Prostate gland (tissue), 2 donors: ENCODE measurements around the gene CARD19. TPM values are rescaled to one million over a fixed set of nuclear protein-coding genes. Genes with fewer than 3 reads are reported as not detected.

ENCODE experiments used
- DNase-seq: peaks from one replicate; pipeline ENCODE4 v3.0.0-alpha.2; 2019; ENCODE audit warnings: low spot score
- H3K27ac ChIP-seq, 2 donors: fragments of 200-600 bp; sonication (generic); 2 replicates each; pipeline ENCODE4 v1.5.1; 2017 to 2019
- H3K27me3 ChIP-seq: fragments of 200-600 bp; sonication (generic); replicated peaks from 2 replicates; pipeline ENCODE4 v1.5.1; 2019; ENCODE audit not compliant: insufficient read depth
- H3K36me3 ChIP-seq, 2 donors: fragments of 200-600 bp; sonication (generic); 1 replicate in 1 of 2; 2 replicates in 1 of 2; pipeline versions ENCODE4 v1.5.1 to v1.8.1; 2017 to 2019
- H3K4me1 ChIP-seq: fragments of 200-600 bp; sonication (generic); replicated peaks from 2 replicates; pipeline ENCODE4 v1.5.1; 2019
- H3K4me3 ChIP-seq, 2 donors: fragments of 200-600 bp; sonication (generic); 2 replicates each; pipeline ENCODE4 v1.5.1; 2017 to 2019
- H3K9me3 ChIP-seq: fragments of 200-600 bp; sonication (generic); 2 replicates; pipeline ENCODE4 v1.5.1; 2017
- POLR2A ChIP-seq: fragments of 450-650 bp; IDR thresholded peaks from one replicate; pipeline ENCODE4 v1.6.1; 2016; ENCODE audit warnings: antibody characterized with exemption, mild to moderate bottlenecking
- POLR2AphosphoS5 ChIP-seq: sonication (generic); formaldehyde crosslinking; IDR thresholded peaks from one replicate; pipeline ENCODE4 v1.6.1; 2017; ENCODE audit warnings: antibody characterized with exemption
- WGBS: methylation state at CpG from one replicate; pipeline ENCODE4 v1.1.5; 2018; 5-methylcytosine and 5-hydroxymethylcytosine counted together
- intact Hi-C: fragments of 100-400 bp; cut with DNase I; formaldehyde crosslinking; loops from one replicate; pipeline ENCODE4 v1.14.2; 2022
- total RNA-seq, 2 donors: library from RNA; depleted of rRNA; stranded (reverse); fragments of >200 nt; gene quantifications; one replicate each; pipeline ENCODE4 v1.1.0, GENCODE V29; 2016
- TF ChIP-seq, protein P1 (sequence below), 4 experiments: fragments of 200-600 bp in 2 of 4; fragments of 450-650 bp in 2 of 4; sonication (generic) in 2 of 4; IDR thresholded peaks; 1 replicate in 3 of 4; 2 replicates in 1 of 4; pipeline ENCODE4 v1.5.1; 2016 to 2019; ENCODE audit warnings: antibody characterized with exemption in 4 of 4, mild to moderate bottlenecking in 2 of 4, moderate library complexity in 2 of 4

CARD19 gene
- total RNA-seq, 2 donors from 2014 or later: 41.9 to 111 TPM

DNA sequence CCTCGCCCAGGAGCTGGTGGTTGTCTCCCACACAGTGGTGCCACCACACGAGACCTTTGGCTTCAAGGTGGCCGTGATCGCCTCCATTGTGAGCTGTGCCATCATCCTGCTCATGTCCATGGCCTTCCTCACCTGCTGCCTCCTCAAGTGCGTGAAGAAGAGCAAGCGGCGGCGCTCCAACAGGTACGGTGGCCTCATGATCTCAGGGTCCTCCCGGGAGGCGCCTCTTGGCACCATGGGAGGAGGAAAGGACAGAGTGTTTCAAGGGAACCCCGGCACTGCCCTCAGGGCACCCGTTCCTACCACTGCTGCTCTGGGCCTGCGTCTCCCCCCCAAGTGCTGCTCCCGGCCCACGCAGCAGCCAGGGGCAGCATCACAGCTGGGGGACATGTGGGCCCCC, 18.2 kb upstream of the CARD19 start:
- WGBS: 97% methylated on average over 16 of the region's 16 CpGs
- DNase-seq: no peak

DNA sequence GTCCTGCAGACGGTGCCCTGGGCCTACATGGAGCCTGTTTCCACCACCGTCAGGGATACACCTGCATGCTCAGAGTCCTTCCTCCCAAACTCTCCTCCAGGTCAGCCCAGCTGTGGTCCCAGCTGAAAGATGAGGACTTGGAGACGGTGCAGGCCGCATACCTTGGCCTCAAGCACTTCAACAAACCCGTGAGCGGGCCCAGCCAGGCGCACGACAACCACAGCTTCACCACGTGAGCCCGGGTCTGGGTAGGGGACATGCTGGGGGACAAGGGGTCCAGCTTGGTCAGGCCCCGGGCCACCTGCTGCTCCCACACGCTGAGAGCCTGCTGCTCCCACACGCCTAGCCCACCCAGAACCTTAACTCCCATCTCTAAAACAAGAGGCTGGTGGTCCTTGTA, 16.6 kb upstream of the CARD19 start:
- no peak overlapping the region for H3K4me3 ChIP-seq
- DNase-seq: no peak
- H3K4me1 ChIP-seq: no peaks in the 10 kb centered on the region
- WGBS: 91% methylated on average over 13 of the region's 13 CpGs
- intact Hi-C loops: no loop called here
- no peaks in the 10 kb centered on the region for H3K27me3 ChIP-seq
- TF ChIP-seq POLR2AphosphoS5 (no peak), POLR2A (no peak)
- TF ChIP-seq, protein P1, sequence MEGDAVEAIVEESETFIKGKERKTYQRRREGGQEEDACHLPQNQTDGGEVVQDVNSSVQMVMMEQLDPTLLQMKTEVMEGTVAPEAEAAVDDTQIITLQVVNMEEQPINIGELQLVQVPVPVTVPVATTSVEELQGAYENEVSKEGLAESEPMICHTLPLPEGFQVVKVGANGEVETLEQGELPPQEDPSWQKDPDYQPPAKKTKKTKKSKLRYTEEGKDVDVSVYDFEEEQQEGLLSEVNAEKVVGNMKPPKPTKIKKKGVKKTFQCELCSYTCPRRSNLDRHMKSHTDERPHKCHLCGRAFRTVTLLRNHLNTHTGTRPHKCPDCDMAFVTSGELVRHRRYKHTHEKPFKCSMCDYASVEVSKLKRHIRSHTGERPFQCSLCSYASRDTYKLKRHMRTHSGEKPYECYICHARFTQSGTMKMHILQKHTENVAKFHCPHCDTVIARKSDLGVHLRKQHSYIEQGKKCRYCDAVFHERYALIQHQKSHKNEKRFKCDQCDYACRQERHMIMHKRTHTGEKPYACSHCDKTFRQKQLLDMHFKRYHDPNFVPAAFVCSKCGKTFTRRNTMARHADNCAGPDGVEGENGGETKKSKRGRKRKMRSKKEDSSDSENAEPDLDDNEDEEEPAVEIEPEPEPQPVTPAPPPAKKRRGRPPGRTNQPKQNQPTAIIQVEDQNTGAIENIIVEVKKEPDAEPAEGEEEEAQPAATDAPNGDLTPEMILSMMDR (IDR thresholded peaks at IDR 0.05): no peak
- no peaks in the 10 kb centered on the region for H3K9me3 ChIP-seq
- H3K36me3 ChIP-seq: no peaks in the 10 kb centered on the region
- H3K27ac ChIP-seq: no peak overlapping the region

More for the DNA sequence above, 18.2 kb upstream of the CARD19 start:
- H3K36me3 ChIP-seq: no peaks in the 10 kb centered on the region
- no peak overlapping the region for H3K27ac ChIP-seq
- H3K4me1 ChIP-seq: no peaks in the 10 kb centered on the region
- TF ChIP-seq POLR2A: no peak
- TF ChIP-seq, protein P1 (IDR thresholded peaks at IDR 0.05): no peak
- TF ChIP-seq POLR2AphosphoS5: no peak
- H3K4me3 ChIP-seq: no peak overlapping the region
- no peaks in the 10 kb centered on the region for H3K9me3 ChIP-seq
- no peaks in the 10 kb centered on the region for H3K27me3 ChIP-seq
- intact Hi-C loops: no loop called here

DNA sequence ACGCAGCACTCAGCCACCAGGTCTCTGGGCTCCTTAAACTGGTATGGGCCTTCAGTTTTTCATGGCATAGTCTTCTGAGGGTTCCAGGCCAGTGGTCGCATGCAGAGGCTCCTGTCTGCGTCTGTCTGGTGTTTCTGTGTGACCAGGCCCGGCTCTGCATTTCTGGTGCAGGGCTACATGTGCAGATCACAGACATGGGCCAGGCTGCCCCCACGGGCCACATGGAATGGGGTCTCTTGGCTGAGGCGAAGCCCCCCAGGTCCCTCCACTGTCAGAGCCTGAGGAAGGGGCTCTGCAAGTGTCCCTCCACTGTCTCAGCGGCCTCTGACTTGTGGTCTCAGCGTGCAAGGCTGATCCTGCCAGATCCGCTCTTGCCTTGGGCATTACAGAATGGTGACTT, 15.6 kb upstream of the CARD19 start:
- no peak for DNase-seq
- no peak overlapping the region for H3K27ac ChIP-seq
- no peaks in the 10 kb centered on the region for H3K4me1 ChIP-seq
- no peaks in the 10 kb centered on the region for H3K36me3 ChIP-seq
- no peak overlapping the region for H3K4me3 ChIP-seq
- intact Hi-C loops: no loop called here
- H3K9me3 ChIP-seq: no peaks in the 10 kb centered on the region
- WGBS: 95% methylated on average over 9 of the region's 9 CpGs
- TF ChIP-seq POLR2A (no peak), POLR2AphosphoS5 (no peak)
- TF ChIP-seq, protein P1 (IDR thresholded peaks at IDR 0.05): no peak
- H3K27me3 ChIP-seq: no peaks in the 10 kb centered on the region

DNA sequence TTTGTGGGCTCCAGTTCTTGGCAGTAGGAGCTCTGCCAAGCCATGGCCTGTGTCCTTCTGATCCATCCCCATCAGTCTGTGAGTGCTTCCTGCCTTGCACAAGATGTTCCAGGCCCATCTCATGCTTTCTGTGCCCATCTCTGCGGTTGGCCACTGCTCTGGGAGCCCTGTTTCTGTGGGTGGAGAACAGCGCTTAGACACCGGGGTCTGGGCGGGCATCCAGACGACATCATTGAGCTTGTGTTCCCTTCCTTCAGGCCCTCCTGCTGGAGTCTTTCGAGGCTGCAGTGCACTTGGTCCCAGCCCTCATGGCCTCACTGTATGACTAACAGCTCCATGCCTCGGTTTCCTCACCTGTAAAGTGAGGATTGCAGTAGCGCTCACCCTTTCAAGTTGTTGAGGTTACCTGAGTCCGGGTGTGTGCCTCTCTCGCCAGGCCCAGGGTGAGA, 14.9 kb upstream of the CARD19 start:
- no peak for TF ChIP-seq POLR2AphosphoS5
- no peak for TF ChIP-seq POLR2A
- TF ChIP-seq, protein P1 (IDR thresholded peaks at IDR 0.05): no peak
- DNase-seq: no peak
- H3K27ac ChIP-seq: no peak overlapping the region
- H3K4me3 ChIP-seq: no peak overlapping the region
- H3K27me3 ChIP-seq: no peaks in the 10 kb centered on the region
- no peaks in the 10 kb centered on the region for H3K9me3 ChIP-seq
- intact Hi-C loops: no loop called here
- no peaks in the 10 kb centered on the region for H3K4me1 ChIP-seq
- WGBS: 94% methylated on average over 10 of the region's 10 CpGs
- H3K36me3 ChIP-seq: no peaks in the 10 kb centered on the region

DNA sequence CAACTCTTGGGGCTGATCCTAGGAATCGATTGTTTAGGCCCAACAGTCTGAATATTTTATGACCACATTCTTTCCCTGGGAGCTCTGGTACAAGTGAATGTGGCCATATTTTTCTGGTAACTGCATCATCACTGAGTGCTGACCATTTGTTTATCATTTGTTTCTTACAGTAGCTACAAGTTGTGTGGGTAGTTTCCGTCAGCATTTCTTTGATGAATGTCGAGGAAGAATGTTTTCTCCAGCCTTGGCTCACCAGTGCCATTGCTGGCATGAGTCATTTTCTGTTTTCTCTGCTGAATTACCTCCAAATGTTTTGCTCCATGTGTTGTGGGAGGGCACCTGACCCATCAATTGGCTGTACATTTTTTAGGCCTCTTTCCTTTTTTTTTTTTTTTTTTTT, 14.1 kb upstream of the CARD19 start:
- Histone ChIP-seq H3K9me3 (no peaks in the 10 kb centered on the region), H3K4me1 (no peaks in the 10 kb centered on the region), H3K36me3 (no peaks in the 10 kb centered on the region), H3K27ac (no peak overlapping the region), H3K27me3 (no peaks in the 10 kb centered on the region), H3K4me3 (no peak overlapping the region)
- DNase-seq: no peak
- intact Hi-C loops: no loop called here
- WGBS: 70% methylated on average over 3 of the region's 3 CpGs
- TF ChIP-seq POLR2AphosphoS5: no peak
- TF ChIP-seq POLR2A: no peak
- TF ChIP-seq, protein P1 (IDR thresholded peaks at IDR 0.05): no peak
